Loucy (cell line): Measurements from ENCODE around the gene KPNB1.

ENCODE experiments used
- CTCF ChIP-seq: fragments of 200-600 bp; sonication (generic); conservative IDR thresholded peaks from 2 replicates; pipeline ENCODE4 v1.5.1; 2014; ENCODE audit warnings: mild to moderate bottlenecking, antibody characterized with exemption, low read length
- EZH2phosphoT487 ChIP-seq: fragments of 200-600 bp; IDR thresholded peaks from 2 replicates; pipeline ENCODE4 v1.6.1; 2018; ENCODE audit warnings: antibody characterized with exemption, mild to moderate bottlenecking, moderate library complexity, borderline replicate concordance

DNA sequence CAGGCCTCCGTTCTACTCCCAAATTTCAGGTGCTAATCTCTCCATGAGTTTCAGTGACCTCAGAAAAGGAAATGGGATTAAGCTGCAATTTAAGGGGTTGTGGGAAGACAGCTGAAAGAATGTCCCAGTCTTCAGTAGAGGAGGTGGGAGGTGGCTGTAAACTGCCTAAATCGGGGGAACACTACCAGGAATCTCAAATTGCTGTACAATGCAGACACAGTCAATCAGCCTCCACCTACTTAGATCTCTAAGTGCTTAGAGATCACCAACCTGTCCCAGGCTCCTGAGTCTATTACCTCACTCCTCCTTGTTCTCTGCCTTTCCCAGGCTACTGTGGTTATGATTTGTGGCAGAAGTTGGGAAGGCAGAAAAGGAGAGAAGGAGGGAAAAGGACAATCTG, 75.0 kb downstream of the KPNB1 start:
- no peak for TF ChIP-seq CTCF
- TF ChIP-seq EZH2phosphoT487: no peak
